GM21528 (cell line): ENCODE data around the gene GM2A.
"Not testable (repeated sequence)": the region's sequence is repeated elsewhere in the genome, so short reads cannot be mapped to it uniquely, and the experiment has no call there.

ENCODE experiments used
- ATAC-seq: cut with Tn5 transposase; IDR thresholded peaks from one replicate; pipeline ENCODE4 v1.9.1; 2021; ENCODE audit warnings: mild to moderate bottlenecking, moderate library complexity; ENCODE audit not compliant: unreplicated experiment, low FRiP score

The GM2A gene

DNA sequence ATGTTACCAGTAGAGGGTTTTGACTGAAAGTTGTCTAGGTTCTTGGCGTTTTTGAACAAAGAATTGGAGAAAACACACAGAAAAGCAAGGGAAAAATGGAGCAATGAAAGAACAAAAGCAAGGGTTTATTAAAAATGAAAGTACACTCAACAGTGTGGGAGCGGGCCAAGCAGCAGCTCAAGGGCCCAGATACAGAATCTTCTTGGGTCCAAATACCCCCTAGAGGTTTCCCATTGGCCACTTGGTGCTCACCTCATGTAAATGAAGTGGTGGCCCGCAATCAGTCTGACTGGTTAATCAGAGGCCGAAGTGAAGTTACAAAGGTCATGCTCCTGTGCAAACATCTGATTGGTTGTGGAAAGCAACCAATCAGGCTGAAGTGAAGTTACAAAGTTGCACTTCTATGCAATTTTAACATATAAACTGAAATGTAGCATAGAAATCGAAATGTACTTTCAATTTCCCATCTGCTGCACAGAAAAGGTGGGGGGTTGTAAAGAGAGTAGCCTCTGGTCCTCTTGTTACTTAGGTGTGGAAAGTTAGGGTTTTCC lies 1.9 kb upstream of the GM2A start:
- ATAC-seq: no peak

DNA sequence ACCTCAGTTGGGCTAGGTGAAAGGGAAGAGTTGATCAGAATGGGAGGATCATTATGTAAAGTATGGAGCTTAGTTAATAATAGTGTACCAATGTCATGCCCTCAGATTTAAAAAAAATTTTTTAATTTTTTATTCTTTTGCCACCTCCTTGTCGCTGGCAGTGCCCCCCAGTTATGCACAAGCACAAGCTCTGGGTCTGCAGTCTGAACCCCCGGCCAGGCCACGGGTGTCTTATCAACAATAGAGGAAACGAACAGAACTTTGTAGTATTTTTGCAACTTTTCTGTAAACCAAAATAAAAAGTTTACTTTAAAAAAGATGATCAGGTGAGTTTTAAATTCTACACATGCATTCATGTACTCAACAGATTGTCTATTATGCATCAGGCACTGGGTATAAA lies 1.4 kb upstream of the GM2A start:
- ATAC-seq: no peak

DNA sequence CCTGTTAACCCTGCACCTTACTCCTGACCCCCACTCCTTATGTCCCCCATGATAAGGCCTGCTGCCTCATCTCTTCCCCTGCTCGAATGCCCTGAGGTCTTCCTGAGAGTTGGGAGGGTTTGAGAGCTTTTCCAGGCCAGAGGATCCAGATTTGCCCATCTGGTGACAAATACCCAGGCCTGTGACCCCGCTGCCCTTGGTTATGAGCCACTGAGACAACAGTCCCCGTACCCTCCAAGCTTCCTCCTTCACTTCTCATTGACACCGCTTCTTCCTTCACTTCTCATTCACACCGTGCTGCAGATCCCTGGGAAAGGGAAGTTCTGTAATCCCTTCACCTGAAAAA lies 593 bp downstream of the GM2A start:
- no peak for ATAC-seq

DNA sequence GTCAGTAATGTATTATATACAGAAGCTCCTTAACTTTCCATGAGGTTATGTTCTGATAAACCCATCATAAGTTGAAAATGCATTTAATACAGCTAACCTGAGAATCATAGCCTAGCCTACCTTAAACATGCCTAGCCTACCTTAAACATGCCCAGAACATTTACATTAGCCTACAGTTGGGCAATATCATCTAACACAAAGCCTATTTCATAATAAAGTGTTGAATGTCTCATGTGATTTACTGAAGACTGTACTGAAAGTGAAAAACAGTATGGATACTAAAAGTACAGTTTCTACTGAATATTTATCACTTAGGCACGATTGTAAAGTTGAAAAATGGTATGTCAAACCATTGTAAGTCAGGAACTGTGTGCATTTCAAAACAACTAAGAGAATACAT lies 1.6 kb downstream of the GM2A start:
- ATAC-seq: no peak

DNA sequence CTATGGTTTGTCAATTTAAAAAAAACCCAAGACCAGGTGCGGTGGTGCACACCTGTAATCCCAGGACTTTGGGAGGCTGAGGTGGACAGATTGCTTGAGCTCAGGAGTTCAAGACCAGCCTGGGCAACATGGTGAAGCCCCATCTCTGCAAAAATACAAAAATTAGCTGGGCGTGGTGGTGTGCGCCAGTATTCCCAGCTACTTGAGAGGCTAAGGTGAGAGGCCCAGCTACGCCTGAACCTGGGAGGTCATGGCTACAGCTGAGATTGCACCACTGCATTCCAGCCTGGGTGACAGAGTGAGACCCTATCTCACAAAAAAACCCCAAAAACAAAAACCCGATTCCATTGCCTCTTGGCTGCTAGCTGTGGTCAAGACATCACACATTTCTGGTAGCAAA lies 2.0 kb downstream of the GM2A start:
- ATAC-seq: not testable (repeated sequence)

DNA sequence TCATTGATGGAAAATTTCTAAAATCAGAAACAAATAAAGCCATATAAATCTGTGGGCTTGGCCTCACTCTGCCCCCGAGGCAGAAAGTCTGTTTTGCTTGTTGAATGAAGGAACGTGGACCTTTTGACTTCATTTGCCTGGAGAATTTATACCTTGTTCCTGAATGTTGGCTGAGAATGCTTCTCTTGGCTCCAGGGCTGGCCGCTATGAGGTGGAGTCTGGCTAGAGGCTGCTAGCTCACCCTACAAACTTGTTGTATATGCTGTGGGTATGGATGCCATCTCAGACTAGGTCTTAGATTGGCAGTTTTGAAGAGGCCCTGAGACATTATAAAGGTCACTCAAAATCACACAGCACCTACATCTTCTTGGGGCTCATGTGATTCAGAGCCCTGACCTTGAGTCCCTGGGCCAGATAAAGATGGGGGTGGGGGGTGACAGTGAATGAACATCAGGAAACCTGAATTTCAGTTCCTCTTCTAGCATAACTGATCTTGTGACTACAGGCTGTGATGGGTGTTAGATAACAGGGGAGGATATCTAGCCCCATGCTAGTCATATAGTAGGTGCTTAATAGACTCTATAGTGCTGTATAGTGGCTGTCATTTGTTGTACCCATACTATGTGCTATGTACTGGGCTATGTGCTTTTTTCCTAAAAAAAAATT lies 2.8 kb downstream of the GM2A start:
- peak; percentile 41 for ATAC-seq

DNA sequence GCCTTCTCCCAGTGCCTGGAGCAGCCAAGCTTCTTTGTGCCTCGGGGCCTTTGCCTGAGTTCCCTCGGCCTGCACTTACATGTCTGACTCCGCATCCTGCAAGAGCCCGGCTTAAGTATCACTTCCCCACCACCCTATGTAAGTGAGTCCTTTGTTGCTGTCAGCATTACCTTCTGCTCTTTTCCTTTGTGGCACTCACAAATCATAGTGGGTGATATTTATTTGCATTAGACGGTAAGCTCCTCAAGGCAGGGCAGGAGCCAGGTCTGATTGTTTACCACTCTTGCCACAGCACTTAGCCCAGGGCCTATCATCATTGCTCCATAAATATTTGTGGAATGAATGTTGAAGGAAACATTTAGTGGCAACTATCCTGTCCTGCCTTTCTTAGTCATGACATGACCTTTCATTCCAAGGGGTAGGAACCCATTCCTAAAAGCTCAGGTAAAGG lies 4.8 kb downstream of the GM2A start:
- ATAC-seq: peak; percentile 23

DNA sequence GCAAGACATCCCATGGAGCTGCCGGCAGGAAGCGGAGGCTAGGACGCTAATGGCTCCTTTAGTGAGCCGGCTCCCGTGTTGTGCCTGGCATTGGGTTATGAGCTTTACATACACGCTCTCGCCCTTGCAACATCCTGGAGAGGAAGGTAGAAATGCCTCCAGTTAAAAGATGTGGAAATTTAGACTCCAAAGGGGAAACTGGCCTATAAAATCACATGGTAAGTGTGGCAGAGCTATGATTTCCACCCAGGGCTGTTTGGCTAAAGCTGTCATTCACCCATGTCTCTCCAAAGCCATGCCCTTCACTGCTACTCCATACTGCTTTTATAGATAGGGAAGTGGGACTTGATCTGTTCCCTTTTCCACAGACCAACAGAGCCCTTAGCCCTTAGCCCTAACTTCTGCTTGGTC lies 5.2 kb downstream of the GM2A start:
- ATAC-seq: no peak

DNA sequence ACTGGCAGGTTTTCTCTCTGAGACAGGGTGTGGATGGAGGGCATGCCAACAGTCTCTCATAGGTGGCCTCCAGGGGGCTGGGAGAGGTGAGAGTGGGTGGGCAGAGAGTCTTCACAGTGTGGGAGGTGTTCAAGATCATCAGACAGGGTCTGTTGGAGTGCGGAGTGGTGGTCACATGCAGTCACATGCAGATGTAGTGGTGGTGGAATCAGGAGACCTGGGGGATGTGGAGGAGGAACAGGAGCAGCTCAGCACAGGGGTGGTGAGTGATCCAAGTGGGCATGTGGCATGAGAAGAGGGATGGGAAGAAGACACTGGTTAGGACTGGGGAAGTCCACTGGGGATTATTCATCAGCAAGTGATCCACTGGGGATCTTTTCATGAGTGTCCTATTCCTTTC lies 5.8 kb downstream of the GM2A start:
- ATAC-seq: no peak

DNA sequence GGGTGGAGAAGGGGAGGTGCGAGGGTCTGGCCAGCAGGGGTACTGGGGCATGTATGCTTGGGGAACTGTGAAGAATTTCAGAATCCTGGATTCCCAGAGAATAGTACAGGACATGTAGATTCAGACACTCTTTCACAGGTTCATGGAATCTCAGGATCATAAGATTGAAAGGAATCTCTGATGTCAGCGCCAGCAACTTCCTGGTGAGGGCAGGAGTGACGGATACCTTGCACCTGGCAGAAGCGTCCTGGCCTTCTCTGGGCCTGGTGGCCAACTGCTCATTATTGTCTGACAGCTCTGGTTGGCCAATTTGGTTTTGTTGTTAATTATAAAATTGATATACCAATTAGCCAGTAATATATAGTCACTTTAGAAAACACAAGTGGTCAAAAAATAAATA lies 6.9 kb downstream of the GM2A start:
- no peak for ATAC-seq

DNA sequence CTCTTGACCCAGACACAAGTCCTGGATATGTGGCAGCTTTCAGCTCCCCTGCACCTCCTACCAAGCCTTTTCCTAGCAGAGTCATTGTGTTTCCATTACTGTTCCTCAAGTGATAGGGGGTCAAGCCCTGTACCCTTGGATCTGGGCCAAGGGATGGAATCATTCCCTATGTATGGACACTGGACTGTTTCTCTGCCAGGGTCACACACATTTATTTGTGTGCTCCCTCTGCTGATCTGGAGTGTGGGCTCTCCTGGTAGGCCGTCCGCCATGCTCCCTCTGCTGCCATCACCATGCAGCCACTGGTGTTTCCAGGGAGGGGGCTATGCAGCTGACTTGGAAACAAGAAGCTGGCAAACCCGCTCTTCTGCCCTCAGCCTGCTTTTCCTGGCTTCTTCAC lies 9.5 kb downstream of the GM2A start:
- ATAC-seq: no peak

DNA sequence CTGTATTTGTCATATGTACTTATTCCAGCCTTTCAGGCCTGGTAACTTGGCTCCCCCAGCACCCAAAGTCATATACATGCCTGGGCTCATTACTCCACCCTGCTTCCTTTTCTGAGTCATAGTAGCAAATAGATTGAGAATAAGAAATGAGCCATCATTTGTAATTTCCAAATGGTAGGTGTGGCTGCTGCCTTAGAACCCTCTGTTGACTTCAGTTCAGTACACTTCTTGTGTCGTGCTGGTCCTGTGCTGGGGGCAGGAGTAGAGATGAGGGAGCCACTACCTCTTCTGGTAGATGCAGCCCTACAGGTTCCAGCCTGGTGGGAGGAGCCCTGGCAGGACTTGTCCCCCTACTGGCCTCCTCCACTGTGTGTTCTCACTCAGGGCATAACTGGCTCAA lies 11.1 kb downstream of the GM2A start:
- ATAC-seq: no peak

DNA sequence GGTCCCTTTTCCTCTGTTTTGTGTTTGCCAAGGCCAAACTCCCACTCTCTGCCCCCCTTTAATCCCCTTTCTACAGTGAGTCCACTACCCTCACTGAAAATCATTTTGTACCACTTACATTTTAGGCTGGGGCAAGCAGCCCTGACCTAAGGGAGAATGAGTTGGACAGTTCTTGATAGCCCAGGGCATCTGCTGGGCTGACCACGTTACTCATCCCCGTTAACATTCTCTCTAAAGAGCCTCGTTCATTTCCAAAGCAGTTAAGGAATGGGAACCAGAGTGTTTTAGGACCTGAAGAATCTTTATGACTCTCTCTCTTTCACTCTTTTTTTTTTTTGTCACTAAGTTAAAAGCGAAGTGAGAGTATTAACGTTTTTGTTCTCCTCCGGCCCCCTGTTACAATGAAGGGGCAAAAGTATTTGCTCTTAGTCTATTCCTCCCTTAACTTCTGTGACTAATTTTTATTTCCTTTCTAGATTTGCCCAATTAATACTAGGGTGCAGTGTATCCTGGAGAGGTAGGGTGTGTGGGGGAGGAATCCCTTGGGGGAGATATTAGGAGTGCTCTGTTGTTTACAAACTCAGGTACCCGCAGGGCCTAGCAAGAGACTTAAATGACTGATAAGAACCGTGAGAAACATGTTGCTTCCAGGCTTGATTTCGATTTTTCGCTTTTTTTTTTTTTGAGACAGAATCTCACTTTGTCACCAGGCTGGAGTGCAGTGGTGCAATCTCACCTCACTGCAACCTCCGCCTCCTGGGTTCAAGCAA lies 14.7 kb downstream of the GM2A start:
- no peak for ATAC-seq

DNA sequence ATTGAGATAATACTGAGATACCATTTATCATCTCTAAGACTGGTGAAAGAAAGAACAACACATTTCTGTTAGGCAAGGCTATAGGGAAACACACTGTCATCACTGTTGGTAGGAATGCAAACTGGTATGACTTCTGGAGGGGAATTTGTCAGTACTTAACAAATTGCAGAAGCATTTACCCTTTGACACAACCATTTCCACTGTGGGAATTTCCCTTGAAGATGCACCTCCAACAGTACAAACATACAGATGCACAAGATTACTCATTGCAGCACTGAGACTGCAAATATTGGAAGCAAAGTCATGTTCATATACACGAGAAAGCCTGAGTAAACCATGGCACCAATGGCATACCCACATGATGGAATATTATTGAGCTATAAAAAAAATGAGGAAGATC lies 17.6 kb downstream of the GM2A start:
- ATAC-seq: peak; percentile 75

DNA sequence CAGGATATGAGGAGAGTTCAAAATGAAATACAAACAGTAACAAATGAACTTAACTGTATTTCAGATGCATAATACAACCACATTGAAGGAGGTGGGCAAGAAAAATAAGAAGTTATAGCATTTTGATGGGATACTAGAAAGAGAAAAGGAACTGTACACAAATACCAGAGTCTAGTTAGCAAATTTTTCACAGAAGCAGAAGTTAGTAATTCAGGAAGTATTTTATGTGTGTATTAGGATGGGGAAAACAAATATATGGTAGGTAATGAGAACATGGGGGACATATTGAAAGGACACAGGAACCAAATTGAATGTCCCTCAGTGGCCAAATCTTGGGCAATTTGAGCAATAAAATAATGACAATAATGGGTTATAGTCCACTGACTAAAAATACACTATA lies 18.4 kb downstream of the GM2A start:
- ATAC-seq: no peak

DNA sequence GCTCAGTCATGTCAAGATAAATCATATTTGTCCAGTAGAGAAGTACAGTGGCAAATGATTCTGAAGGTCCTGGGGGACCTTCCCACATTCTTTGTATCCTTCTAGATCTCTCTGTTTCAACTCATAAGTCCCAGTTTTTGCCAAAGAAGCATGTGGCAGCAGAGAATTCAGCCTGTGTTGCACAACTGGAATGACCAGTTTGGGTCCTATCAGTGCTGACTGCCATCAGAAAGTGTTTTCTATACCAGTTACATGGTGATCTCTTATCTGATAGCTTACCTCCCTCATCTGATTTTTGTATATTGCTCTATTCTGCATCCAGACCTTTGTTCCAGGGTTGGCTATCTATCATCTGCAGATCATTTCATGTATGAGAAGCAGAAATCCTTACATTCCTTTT lies 21.7 kb downstream of the GM2A start:
- no peak for ATAC-seq

DNA sequence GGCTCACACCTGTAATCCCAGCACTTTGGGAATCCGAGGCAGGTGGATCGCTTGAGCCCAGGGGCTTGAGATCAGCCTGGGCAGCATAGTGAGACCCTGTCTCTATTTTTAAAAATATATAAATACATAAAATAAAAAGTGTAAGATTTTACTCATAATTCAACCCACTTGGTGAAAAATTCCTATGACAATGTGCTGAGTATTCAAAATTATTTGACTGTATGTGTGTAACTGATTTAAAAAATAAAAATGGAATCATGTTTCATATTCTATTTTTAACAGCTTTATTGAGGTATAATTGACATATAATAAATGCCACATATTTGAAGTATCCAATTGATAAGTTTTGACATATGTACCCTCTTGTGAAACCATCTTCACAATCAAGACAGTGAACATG lies 22.8 kb downstream of the GM2A start:
- ATAC-seq: no peak

DNA sequence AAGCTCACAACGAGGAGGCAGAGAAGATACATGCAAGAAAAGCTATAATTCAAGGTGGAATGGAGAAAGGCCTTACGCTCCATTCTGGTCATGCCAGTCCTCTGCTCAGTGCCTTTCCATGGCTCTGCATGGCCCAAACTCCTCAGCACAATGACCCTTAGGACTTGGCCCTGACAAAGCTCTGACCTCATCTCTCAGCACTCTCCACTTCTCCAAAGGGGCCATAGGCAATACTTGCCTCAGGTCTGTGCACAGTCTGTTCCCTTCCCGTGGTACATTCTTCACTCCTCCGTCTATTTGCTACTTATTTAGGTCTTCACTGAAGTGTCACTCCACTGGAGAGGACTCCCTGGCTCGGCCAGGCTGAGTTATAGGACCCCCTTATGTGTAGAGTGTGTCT lies 25.9 kb downstream of the GM2A start:
- ATAC-seq: no peak

DNA sequence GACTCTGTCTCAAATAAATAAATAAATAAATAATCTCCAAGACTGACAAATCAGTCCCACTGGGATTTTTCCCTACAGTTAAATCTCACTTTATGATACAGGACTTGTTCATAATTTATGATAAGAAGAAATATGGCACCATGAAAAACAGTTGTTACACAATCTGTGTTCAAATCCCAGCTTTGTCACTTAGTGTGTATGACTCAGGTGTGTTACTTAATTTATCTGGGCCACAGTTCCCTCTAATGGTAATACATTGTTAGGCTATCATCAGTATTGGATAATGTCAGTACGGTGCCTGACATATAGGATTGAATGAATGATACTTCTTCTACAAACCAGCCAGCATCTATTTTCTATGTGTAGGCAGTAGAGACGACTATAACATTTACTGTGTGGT lies 27.5 kb downstream of the GM2A start:
- ATAC-seq: no peak

DNA sequence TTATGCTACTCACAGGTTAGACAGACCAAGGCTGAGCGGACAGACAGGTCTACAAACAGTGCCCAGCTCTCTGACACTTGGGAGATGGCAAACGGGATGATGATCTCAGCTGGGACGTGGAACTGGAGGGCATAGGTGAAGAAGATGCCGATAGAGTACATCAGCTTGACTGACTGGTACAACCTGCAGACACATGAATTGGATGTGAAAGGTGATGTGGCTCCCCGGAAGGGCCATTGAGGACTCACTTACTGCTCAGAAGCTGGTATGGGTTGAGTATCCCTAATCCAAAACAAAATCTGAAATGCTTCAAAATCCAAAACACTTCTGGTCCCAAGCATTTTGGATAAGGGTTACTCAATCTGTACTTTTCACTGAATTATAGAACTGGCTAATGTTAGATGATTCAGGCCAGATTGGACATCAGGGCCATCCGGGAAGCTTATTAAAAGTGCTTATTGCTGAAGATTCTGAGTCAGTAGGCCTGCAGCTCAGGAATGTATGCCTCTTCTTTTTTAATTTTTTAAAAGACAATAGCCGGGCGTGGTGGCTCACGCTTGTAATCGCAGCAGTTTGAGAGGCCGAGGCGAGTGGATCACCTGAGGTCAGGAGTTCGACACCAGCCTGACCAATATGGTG lies 28.1 kb downstream of the GM2A start:
- no peak for ATAC-seq

DNA sequence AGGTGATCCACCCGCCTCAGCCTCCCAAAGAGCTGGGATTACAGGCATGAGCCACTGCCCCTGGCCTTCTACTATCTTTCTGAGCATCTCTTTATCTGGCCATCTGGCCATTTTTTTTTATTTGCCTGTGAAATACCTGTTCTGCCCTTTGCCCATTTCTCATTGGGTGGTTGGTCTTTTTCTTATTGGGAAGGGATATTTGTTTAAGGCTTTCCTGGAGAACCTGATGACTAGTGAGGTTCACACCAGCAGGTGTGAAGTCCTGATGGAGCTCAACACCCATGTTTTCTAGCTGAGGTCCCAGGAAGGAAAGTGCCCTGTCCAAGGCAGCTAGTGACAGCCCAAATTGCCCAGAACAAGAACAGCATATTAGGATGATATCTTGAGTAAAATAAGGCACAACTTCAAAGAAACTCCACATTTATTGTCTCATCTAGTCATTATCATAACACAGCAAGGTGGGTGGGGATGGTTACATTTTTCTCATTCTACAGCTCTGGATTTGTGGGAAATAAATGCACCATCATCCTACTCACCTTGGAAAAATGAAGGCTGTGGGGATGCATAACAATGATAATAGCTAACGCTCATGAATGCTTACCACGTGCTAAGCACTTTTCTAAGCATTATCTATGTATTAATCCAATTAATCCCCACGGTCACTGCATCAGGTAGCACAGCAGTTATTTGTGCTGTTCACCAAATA lies 30.3 kb downstream of the GM2A start:
- ATAC-seq: no peak
